ENCODE data around the gene PFKFB3.

Gene PFKFB3

GRCh38 chr10:6182454-6183098 lies 20.2 kb upstream of the PFKFB3 start:
- no peak overlapping the region for H3K9ac ChIP-seq (ENCODE audit: low read length)
- H3K4me3 ChIP-seq (ENCODE audit: insufficient read depth, low read length, poor library complexity, severe bottlenecking): no peak overlapping the region
- no peaks in the 10 kb centered on the region for H4K20me1 ChIP-seq (ENCODE audit: low read depth, low read length)
- H3K36me3 ChIP-seq (ENCODE audit: low read length): no peaks in the 10 kb centered on the region
- H3K9me2 ChIP-seq (replicated peaks; ENCODE audit: insufficient read depth, low read length): no peaks in the 10 kb centered on the region
- no peaks in the 10 kb centered on the region for H3K27me3 ChIP-seq (ENCODE audit: low read length)
- no peaks in the 10 kb centered on the region for H3K9me3 ChIP-seq (ENCODE audit: insufficient read depth, low read length)
- TF ChIP-seq, protein P1, sequence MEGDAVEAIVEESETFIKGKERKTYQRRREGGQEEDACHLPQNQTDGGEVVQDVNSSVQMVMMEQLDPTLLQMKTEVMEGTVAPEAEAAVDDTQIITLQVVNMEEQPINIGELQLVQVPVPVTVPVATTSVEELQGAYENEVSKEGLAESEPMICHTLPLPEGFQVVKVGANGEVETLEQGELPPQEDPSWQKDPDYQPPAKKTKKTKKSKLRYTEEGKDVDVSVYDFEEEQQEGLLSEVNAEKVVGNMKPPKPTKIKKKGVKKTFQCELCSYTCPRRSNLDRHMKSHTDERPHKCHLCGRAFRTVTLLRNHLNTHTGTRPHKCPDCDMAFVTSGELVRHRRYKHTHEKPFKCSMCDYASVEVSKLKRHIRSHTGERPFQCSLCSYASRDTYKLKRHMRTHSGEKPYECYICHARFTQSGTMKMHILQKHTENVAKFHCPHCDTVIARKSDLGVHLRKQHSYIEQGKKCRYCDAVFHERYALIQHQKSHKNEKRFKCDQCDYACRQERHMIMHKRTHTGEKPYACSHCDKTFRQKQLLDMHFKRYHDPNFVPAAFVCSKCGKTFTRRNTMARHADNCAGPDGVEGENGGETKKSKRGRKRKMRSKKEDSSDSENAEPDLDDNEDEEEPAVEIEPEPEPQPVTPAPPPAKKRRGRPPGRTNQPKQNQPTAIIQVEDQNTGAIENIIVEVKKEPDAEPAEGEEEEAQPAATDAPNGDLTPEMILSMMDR (IDR thresholded peaks at IDR 0.05; ENCODE audit: insufficient read depth, low read length, poor library complexity, severe bottlenecking): no peak
- TF ChIP-seq EZH2phosphoT487 (conservative IDR thresholded peaks at IDR 0.05; ENCODE audit: low read length): no peak
- H3K4me2 ChIP-seq (ENCODE audit: low read depth, low read length, poor library complexity, severe bottlenecking): no peak overlapping the region
- no peak overlapping the region for H3K27ac ChIP-seq (ENCODE audit: low read depth, low read length)
- no peaks in the 10 kb centered on the region for H3F3A ChIP-seq (ENCODE audit: insufficient read depth)
- no peak overlapping the region for H2AFZ ChIP-seq (ENCODE audit: low read depth, low read length, severe bottlenecking)
- H3K79me2 ChIP-seq (ENCODE audit: insufficient read depth, low read length): peaks cover 7% of the 10 kb centered on the region; the same call in 1 of the 2 replicates

DNA sequence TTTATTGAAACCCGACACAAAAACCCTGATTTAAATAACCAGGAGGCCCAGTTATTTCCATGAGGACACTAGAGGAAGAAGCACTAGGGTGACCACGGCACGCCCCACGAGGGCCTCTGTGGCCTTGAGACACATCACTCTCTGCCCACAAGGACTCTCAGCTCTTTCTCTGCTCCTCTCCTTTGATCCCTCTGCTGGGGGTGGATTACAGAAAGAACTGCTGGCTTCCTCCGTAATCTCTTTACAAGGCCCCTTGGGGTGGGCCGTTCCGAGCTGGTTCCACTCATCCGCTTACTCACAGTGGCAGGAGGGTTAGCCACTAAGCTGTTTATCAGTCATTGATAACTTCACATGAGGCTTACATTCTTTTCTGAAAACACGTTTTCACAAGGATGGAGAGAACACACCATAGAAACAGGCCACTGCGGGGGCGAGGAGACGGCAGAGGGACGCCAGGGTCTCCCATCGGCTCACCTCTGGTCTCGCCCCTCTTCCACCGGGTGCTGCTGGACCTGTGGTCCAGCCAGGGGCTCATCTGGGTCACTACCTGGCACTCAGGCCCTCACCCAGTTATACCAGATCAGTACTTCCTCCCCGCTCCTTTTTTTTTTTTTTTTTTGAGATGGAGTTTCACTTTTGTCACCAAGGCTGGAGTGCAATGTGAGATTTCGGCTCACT lies 17.6 kb upstream of the PFKFB3 start:
- Histone ChIP-seq H4K20me1 (ENCODE audit: low read depth, low read length) (no peaks in the 10 kb centered on the region), H3K4me3 (ENCODE audit: insufficient read depth, low read length, poor library complexity, severe bottlenecking) (no peak overlapping the region), H3K9ac (ENCODE audit: low read length) (no peak overlapping the region), H2AFZ (ENCODE audit: low read depth, low read length, severe bottlenecking) (no peak overlapping the region), H3F3A (ENCODE audit: insufficient read depth) (no peaks in the 10 kb centered on the region), H3K27me3 (ENCODE audit: low read length) (no peaks in the 10 kb centered on the region), H3K9me2 (replicated peaks; ENCODE audit: insufficient read depth, low read length) (no peaks in the 10 kb centered on the region), H3K79me2 (ENCODE audit: insufficient read depth, low read length) (no peaks in the 10 kb centered on the region), H3K9me3 (ENCODE audit: insufficient read depth, low read length) (no peaks in the 10 kb centered on the region), H3K36me3 (ENCODE audit: low read length) (no peaks in the 10 kb centered on the region), H3K27ac (ENCODE audit: low read depth, low read length) (no peak overlapping the region), H3K4me2 (ENCODE audit: low read depth, low read length, poor library complexity, severe bottlenecking) (no peak overlapping the region)
- TF ChIP-seq EZH2phosphoT487 (conservative IDR thresholded peaks at IDR 0.05; ENCODE audit: low read length): no peak
- TF ChIP-seq, protein P1 (IDR thresholded peaks at IDR 0.05; ENCODE audit: insufficient read depth, low read length, poor library complexity, severe bottlenecking): no peak

DNA sequence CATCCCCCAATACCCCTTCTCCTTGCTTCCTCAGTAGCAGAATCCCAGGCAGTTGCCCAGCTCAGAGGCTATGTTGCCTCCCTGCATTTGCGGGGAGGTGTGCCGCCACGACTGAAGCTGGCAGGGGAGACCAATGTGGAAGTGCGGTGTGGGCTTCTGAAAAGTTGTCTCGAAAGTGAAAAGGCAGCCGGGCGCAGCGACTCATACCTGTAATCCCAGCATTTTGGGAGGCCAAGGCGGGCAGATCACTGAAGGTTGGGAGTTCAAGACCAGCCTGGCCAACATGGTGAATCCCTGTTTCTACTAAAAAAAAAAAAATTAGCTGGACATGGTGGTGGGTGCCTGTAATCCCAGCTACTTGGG lies 15.9 kb upstream of the PFKFB3 start:
- H3K27ac ChIP-seq (ENCODE audit: low read depth, low read length): no peak overlapping the region
- H3K9ac ChIP-seq (ENCODE audit: low read length): no peak overlapping the region
- H3K27me3 ChIP-seq (ENCODE audit: low read length): no peaks in the 10 kb centered on the region
- no peaks in the 10 kb centered on the region for H3F3A ChIP-seq (ENCODE audit: insufficient read depth)
- H3K4me3 ChIP-seq (ENCODE audit: insufficient read depth, low read length, poor library complexity, severe bottlenecking): no peak overlapping the region
- H3K36me3 ChIP-seq (ENCODE audit: low read length): no peaks in the 10 kb centered on the region
- H4K20me1 ChIP-seq (ENCODE audit: low read depth, low read length): no peaks in the 10 kb centered on the region
- H2AFZ ChIP-seq (ENCODE audit: low read depth, low read length, severe bottlenecking): no peak overlapping the region
- H3K79me2 ChIP-seq (ENCODE audit: insufficient read depth, low read length): no peaks in the 10 kb centered on the region
- no peak for TF ChIP-seq EZH2phosphoT487 (conservative IDR thresholded peaks at IDR 0.05; ENCODE audit: low read length)
- TF ChIP-seq, protein P1 (IDR thresholded peaks at IDR 0.05; ENCODE audit: insufficient read depth, low read length, poor library complexity, severe bottlenecking): no peak
- H3K9me3 ChIP-seq (ENCODE audit: insufficient read depth, low read length): no peaks in the 10 kb centered on the region
- no peaks in the 10 kb centered on the region for H3K9me2 ChIP-seq (replicated peaks; ENCODE audit: insufficient read depth, low read length)
- H3K4me2 ChIP-seq (ENCODE audit: low read depth, low read length, poor library complexity, severe bottlenecking): no peak overlapping the region

Measured in SU-DHL-6 (cell line).